GM12872 (cell line): ENCODE measurements around the gene MCF2L2.

Experiments
- TF ChIP-seq, protein P1 (sequence below): IDR thresholded peaks from 3 replicates; pipeline ENCODE4 v1.5.1; 2011; ENCODE audit warnings: low read depth, mild to moderate bottlenecking, low read length, moderate library complexity; ENCODE audit not compliant: insufficient read depth

The MCF2L2 gene

GRCh38 chr3:183128709-183129108 lies 299.7 kb downstream of the MCF2L2 start:
- TF ChIP-seq, protein P1, sequence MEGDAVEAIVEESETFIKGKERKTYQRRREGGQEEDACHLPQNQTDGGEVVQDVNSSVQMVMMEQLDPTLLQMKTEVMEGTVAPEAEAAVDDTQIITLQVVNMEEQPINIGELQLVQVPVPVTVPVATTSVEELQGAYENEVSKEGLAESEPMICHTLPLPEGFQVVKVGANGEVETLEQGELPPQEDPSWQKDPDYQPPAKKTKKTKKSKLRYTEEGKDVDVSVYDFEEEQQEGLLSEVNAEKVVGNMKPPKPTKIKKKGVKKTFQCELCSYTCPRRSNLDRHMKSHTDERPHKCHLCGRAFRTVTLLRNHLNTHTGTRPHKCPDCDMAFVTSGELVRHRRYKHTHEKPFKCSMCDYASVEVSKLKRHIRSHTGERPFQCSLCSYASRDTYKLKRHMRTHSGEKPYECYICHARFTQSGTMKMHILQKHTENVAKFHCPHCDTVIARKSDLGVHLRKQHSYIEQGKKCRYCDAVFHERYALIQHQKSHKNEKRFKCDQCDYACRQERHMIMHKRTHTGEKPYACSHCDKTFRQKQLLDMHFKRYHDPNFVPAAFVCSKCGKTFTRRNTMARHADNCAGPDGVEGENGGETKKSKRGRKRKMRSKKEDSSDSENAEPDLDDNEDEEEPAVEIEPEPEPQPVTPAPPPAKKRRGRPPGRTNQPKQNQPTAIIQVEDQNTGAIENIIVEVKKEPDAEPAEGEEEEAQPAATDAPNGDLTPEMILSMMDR = no peak
